Inflammatory macrophage treated with lipopolysaccharide for 1 hour (primary cell): ENCODE measurements around the gene RPL3.
"Not testable (repeated sequence)": the region's sequence is repeated elsewhere in the genome, so short reads cannot be mapped to it uniquely, and the experiment has no call there.

Source experiments
- DNase-seq, 2 donors: peaks; one replicate each; pipeline ENCODE4 v3.0.0-alpha.2; 2020 to 2022

Gene RPL3

GRCh38 chr22:39319284-39320022, at the start of gene RPL3:
Gene RPL3 (minus strand): TSS chr22:39319623. CDS start chr22:39319597, 26 bp downstream.
- peak; percentile 98 for DNase-seq

GRCh38 chr22:39369186-39369585, 49.8 kb upstream of the RPL3 start:
- DNase-seq, result no peak

- peak; percentile 21 to 46 for DNase-seq
Observed at GRCh38 chr22:39368461-39368911, 49.1 kb upstream of the RPL3 start.

- no peak for DNase-seq
Observed at GRCh38 chr22:39367035-39367434, 47.6 kb upstream of the RPL3 start.

- no peak for DNase-seq
Observed at GRCh38 chr22:39365492-39365780, 46.0 kb upstream of the RPL3 start.

GRCh38 chr22:39364714-39365491, 45.5 kb upstream of the RPL3 start:
- no peak for DNase-seq

- DNase-seq, result no peak
Observed at GRCh38 chr22:39363751-39364515, 44.5 kb upstream of the RPL3 start.

- no peak for DNase-seq
Observed at GRCh38 chr22:39362932-39363331, 43.5 kb upstream of the RPL3 start.

- DNase-seq, result no peak
Observed at GRCh38 chr22:39362271-39362670, 42.8 kb upstream of the RPL3 start.

GRCh38 chr22:39361496-39361895, 42.1 kb upstream of the RPL3 start:
- DNase-seq, result no peak

- no peak for DNase-seq
Observed at GRCh38 chr22:39360674-39361413, 41.4 kb upstream of the RPL3 start.

GRCh38 chr22:39360242-39360641, 40.8 kb upstream of the RPL3 start:
- no peak for DNase-seq

GRCh38 chr22:39359659-39360195, 40.3 kb upstream of the RPL3 start:
- DNase-seq, result no peak

GRCh38 chr22:39358197-39358596, 38.8 kb upstream of the RPL3 start:
- not testable (repeated sequence) for DNase-seq

GRCh38 chr22:39357110-39358108, 38.0 kb upstream of the RPL3 start:
- DNase-seq, result not testable (repeated sequence)

GRCh38 chr22:39356464-39356863, 37.0 kb upstream of the RPL3 start:
- DNase-seq, result no peak

- not testable (repeated sequence) for DNase-seq
Observed at GRCh38 chr22:39355805-39356204, 36.4 kb upstream of the RPL3 start.

- DNase-seq, result no peak
Observed at GRCh38 chr22:39355080-39355479, 35.7 kb upstream of the RPL3 start.

- peak in 1 of 2 donors; percentile 37 for DNase-seq
Observed at GRCh38 chr22:39353346-39353745, 33.9 kb upstream of the RPL3 start.

- no peak for DNase-seq
Observed at GRCh38 chr22:39352306-39352891, 33.0 kb upstream of the RPL3 start.

- DNase-seq, result no peak
Observed at GRCh38 chr22:39351689-39352214, 32.3 kb upstream of the RPL3 start.
